Measurements from ENCODE around the gene FAP. TPM values are rescaled to one million over a fixed set of nuclear protein-coding genes. Genes with fewer than 3 reads are reported as not detected.

Gene FAP
- total RNA-seq, 1 experiment from 2014 or later = 0.61 TPM

DNA sequence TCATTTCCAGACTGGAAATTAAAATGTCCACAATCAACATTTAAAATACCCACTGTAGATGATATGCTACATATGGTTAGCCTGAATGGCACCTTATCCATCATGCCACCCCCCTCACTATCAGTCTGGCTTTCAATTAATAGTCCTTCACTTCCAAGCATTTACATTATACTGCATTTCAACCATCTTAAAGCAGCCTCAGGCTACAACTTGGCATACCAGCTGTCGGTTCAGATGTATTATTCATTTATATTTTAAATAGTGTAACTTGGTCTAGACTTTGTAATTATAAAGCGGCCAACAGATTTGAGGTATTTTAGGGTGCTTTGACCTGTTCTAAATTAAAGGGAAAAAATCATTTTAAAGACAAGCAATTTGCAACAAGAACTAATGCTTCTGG is 93.8 kb downstream of the FAP start:
- intact Hi-C loops (cut with micrococcal nuclease; ENCODE audit: unreplicated experiment) = no loop called here
- peaks cover 23% of the 10 kb centered on the region for H3K4me1 Mint-ChIP-seq (ENCODE audit: low read depth, unreplicated experiment)
- H3K27me3 Mint-ChIP-seq (ENCODE audit: unreplicated experiment) = no peaks in the 10 kb centered on the region
- no peak overlapping the region for H3K27ac Mint-ChIP-seq (ENCODE audit: unreplicated experiment)
- H3K36me3 Mint-ChIP-seq (ENCODE audit: insufficient read depth, unreplicated experiment) = no peaks in the 10 kb centered on the region
- no peaks in the 10 kb centered on the region for H3K9me3 Mint-ChIP-seq (ENCODE audit: low read depth, unreplicated experiment)
- no peak overlapping the region for H3K4me3 Mint-ChIP-seq (ENCODE audit: low read depth, unreplicated experiment)
- CTCF ChIA-PET = no interaction called here
- DNase-seq = no peak
- BruUV-seq (replicated peaks) = no TSS peak
- TF ChIP-seq, protein P1, sequence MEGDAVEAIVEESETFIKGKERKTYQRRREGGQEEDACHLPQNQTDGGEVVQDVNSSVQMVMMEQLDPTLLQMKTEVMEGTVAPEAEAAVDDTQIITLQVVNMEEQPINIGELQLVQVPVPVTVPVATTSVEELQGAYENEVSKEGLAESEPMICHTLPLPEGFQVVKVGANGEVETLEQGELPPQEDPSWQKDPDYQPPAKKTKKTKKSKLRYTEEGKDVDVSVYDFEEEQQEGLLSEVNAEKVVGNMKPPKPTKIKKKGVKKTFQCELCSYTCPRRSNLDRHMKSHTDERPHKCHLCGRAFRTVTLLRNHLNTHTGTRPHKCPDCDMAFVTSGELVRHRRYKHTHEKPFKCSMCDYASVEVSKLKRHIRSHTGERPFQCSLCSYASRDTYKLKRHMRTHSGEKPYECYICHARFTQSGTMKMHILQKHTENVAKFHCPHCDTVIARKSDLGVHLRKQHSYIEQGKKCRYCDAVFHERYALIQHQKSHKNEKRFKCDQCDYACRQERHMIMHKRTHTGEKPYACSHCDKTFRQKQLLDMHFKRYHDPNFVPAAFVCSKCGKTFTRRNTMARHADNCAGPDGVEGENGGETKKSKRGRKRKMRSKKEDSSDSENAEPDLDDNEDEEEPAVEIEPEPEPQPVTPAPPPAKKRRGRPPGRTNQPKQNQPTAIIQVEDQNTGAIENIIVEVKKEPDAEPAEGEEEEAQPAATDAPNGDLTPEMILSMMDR (IDR thresholded peaks at IDR 0.05; ENCODE audit: unreplicated experiment) = no peak

- no peaks in the 10 kb centered on the region for H3K27me3 Mint-ChIP-seq (ENCODE audit: unreplicated experiment)
- TF ChIP-seq, protein P1 (IDR thresholded peaks at IDR 0.05; ENCODE audit: unreplicated experiment) = no peak
- CTCF ChIA-PET = no interaction called here
- no peaks in the 10 kb centered on the region for H3K36me3 Mint-ChIP-seq (ENCODE audit: insufficient read depth, unreplicated experiment)
- DNase-seq = no peak
- no peak overlapping the region for H3K27ac Mint-ChIP-seq (ENCODE audit: unreplicated experiment)
- no peak overlapping the region for H3K4me3 Mint-ChIP-seq (ENCODE audit: low read depth, unreplicated experiment)
- intact Hi-C loops (cut with micrococcal nuclease; ENCODE audit: unreplicated experiment) = no loop called here
- BruUV-seq (replicated peaks) = no TSS peak
- H3K4me1 Mint-ChIP-seq (ENCODE audit: low read depth, unreplicated experiment) = peaks cover 20% of the 10 kb centered on the region
- no peaks in the 10 kb centered on the region for H3K9me3 Mint-ChIP-seq (ENCODE audit: low read depth, unreplicated experiment)
These were observed 94.3 kb downstream of the FAP start for GRCh38 chr2:162148956-162149355.

DNA sequence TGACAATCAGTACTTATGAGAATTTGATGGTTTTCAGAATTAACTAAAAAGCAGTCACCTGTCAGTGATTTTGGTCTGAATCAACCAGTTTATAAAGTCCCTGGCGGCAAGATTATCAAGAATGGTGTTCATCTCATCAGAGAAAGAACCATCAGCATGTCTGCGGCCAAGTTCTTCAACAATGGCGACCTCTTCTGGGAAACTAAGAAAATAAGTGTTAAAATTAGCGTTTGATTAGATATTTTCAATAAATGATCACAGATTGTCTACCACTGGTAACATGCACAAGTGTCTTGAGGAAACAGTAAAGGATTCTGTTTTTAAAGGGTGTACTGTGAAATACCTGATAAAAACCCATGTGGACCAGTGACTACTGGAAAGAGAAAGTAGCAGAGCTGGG is 99.3 kb downstream of the FAP start:
- no peak overlapping the region for H3K27ac Mint-ChIP-seq (ENCODE audit: unreplicated experiment)
- TF ChIP-seq, protein P1 (IDR thresholded peaks at IDR 0.05; ENCODE audit: unreplicated experiment) = no peak
- intact Hi-C loops (cut with micrococcal nuclease; ENCODE audit: unreplicated experiment) = no loop called here
- H3K27me3 Mint-ChIP-seq (ENCODE audit: unreplicated experiment) = no peaks in the 10 kb centered on the region
- BruUV-seq (replicated peaks) = no TSS peak
- no peak overlapping the region for H3K4me3 Mint-ChIP-seq (ENCODE audit: low read depth, unreplicated experiment)
- H3K9me3 Mint-ChIP-seq (ENCODE audit: low read depth, unreplicated experiment) = no peaks in the 10 kb centered on the region
- CTCF ChIA-PET = no interaction called here
- DNase-seq = no peak
- H3K4me1 Mint-ChIP-seq (ENCODE audit: low read depth, unreplicated experiment) = peaks cover 14% of the 10 kb centered on the region
- no peaks in the 10 kb centered on the region for H3K36me3 Mint-ChIP-seq (ENCODE audit: insufficient read depth, unreplicated experiment)

DNA sequence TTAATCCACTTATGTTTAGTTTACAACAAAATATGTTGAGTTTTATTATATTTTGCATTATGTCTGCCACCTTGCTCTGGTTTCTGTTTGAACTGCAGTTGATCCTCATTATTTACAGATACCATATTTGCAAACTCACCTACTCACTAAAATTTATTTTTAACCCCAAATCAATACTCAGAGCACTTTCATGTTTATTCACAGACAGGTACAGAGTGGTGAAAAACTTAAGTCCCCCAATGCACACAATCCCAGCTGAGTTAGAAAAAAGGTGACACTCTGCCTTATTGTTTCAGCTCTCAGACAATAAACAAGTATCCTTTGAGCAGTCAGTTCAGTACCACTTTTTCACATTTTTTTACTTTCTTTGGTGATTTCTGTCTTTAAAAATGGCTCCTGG is 104.9 kb downstream of the FAP start:
- Mint-ChIP-seq H3K9me3 (ENCODE audit: low read depth, unreplicated experiment) (no peaks in the 10 kb centered on the region), H3K36me3 (ENCODE audit: insufficient read depth, unreplicated experiment) (no peaks in the 10 kb centered on the region), H3K4me3 (ENCODE audit: low read depth, unreplicated experiment) (no peak overlapping the region), H3K27me3 (ENCODE audit: unreplicated experiment) (no peaks in the 10 kb centered on the region), H3K4me1 (ENCODE audit: low read depth, unreplicated experiment) (peaks cover 7% of the 10 kb centered on the region), H3K27ac (ENCODE audit: unreplicated experiment) (no peak overlapping the region)
- no TSS peak for BruUV-seq (replicated peaks)
- no peak for DNase-seq
- TF ChIP-seq, protein P1 (IDR thresholded peaks at IDR 0.05; ENCODE audit: unreplicated experiment) = no peak
- intact Hi-C loops (cut with micrococcal nuclease; ENCODE audit: unreplicated experiment) = no loop called here
- CTCF ChIA-PET = no interaction called here

DNA sequence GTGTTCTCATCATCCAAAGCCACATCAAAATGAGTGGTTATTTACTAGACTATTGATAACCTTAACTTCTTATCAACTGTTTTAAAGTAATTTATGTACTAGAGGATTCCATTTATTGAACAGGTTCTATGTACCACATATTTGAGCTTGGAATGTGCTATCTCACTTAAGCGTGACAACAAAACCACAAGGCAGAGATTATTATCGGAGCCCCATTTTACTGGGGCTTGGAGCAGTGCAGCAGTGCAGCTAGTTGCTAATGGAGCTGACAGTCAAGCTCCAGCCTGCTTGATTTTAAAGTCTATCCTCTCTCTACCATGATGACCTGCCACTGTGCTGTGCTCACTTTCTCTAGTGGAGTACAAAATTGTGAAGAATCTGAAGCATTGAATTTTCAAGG is 115.8 kb downstream of the FAP start:
- Mint-ChIP-seq H3K9me3 (ENCODE audit: low read depth, unreplicated experiment) (no peaks in the 10 kb centered on the region), H3K4me3 (ENCODE audit: low read depth, unreplicated experiment) (no peak overlapping the region), H3K27me3 (ENCODE audit: unreplicated experiment) (peaks cover 15% of the 10 kb centered on the region), H3K27ac (ENCODE audit: unreplicated experiment) (no peak overlapping the region), H3K36me3 (ENCODE audit: insufficient read depth, unreplicated experiment) (no peaks in the 10 kb centered on the region), H3K4me1 (ENCODE audit: low read depth, unreplicated experiment) (no peaks in the 10 kb centered on the region)
- CTCF ChIA-PET = no interaction called here
- TF ChIP-seq, protein P1 (IDR thresholded peaks at IDR 0.05; ENCODE audit: unreplicated experiment) = no peak
- no TSS peak for BruUV-seq (replicated peaks)
- DNase-seq = no peak
- intact Hi-C loops (cut with micrococcal nuclease; ENCODE audit: unreplicated experiment) = no loop called here
